IMR-90 (cell line): ENCODE results near the gene SIGLEC6. TPM values are rescaled to one million over a fixed set of nuclear protein-coding genes. Genes with fewer than 3 reads are reported as not detected.

Source experiments
- ATAC-seq: fragments of 200-7000 bp; cut with Tn5 transposase; 2 replicates; pipeline ENCODE4 v1.9.1; 2020; ENCODE audit warnings: low read depth, mild to moderate bottlenecking, moderate library complexity
- BruUV-seq: library from RNA; stranded (reverse); fragments of 400-500 nt; replicated peaks from 2 replicates; lab custom pipeline; 2021; lab: Mats Ljungman, UMichigan
- CTCF ChIA-PET: fragments of 300-600 bp; formaldehyde crosslinking; extraction: SDS; loops from one replicate; lab custom pipeline; 2021; ENCODE audit warnings: antibody characterized with exemption; lab: Yijun Ruan, JAX
- POLR2A ChIA-PET: fragments of 300-600 bp; sonication (Branson Sonifier 250); formaldehyde crosslinking; loops from one replicate; lab custom pipeline; 2022; ENCODE audit warnings: antibody characterized with exemption; ENCODE audit not compliant: unreplicated experiment; lab: Charles Lee
- DNase-seq: peaks from one replicate; pipeline ENCODE4 v3.0.0; 2013
- H2AFZ ChIP-seq: replicated peaks from 2 replicates; pipeline ENCODE3; 2013; ENCODE audit warnings: low read length, mild to moderate bottlenecking; ENCODE audit not compliant: poor library complexity
- H2AK5ac ChIP-seq: 2 replicates; pipeline ENCODE4 v1.6.1; 2013; ENCODE audit warnings: low read depth, low read length, inconsistent platforms
- H2AK9ac ChIP-seq: replicated peaks from 2 replicates; pipeline ENCODE3; 2013; ENCODE audit warnings: mild to moderate bottlenecking, low read depth, low read length, moderate library complexity; ENCODE audit not compliant: poor library complexity
- H2BK120ac ChIP-seq: 2 replicates; pipeline ENCODE4 v1.6.1; 2013; ENCODE audit warnings: low read depth, low read length, inconsistent platforms
- H2BK15ac ChIP-seq: 3 replicates; pipeline ENCODE4 v1.6.1; 2013; ENCODE audit warnings: low read depth, low read length, inconsistent platforms
- H2BK20ac ChIP-seq: 2 replicates; pipeline ENCODE4 v1.6.1; 2013; ENCODE audit warnings: low read depth, mild to moderate bottlenecking, inconsistent platforms, low read length, moderate library complexity
- H2BK5ac ChIP-seq: 2 replicates; pipeline ENCODE4 v1.6.1; 2013; ENCODE audit warnings: mild to moderate bottlenecking, low read depth, low read length, inconsistent platforms; ENCODE audit not compliant: poor library complexity, severe bottlenecking
- H3K14ac ChIP-seq: replicated peaks from 2 replicates; pipeline ENCODE4 v1.6.1; 2013; ENCODE audit warnings: low read depth, low read length, inconsistent platforms
- H3K18ac ChIP-seq: 2 replicates; pipeline ENCODE4 v1.6.1; 2013; ENCODE audit warnings: low read depth, low read length, control low read depth
- H3K23ac ChIP-seq: 2 replicates; pipeline ENCODE4 v1.6.1; 2013; ENCODE audit warnings: low read depth, low read length, inconsistent platforms
- H3K27ac ChIP-seq: 2 replicates; pipeline ENCODE4 v1.5.1; 2013; ENCODE audit warnings: mild to moderate bottlenecking, control low read depth, low read length; ENCODE audit not compliant: insufficient read depth
- H3K27me3 ChIP-seq: 2 replicates; pipeline ENCODE4 v1.6.1; 2013; ENCODE audit warnings: low read length; ENCODE audit not compliant: control insufficient read depth, insufficient read depth
- H3K36me3 ChIP-seq: 2 replicates; pipeline ENCODE4 v1.6.1; 2013; ENCODE audit warnings: low read length, mixed read lengths; ENCODE audit not compliant: control insufficient read depth, insufficient read depth
- H3K4ac ChIP-seq: 2 replicates; pipeline ENCODE4 v1.6.1; 2013; ENCODE audit warnings: low read depth, low read length, inconsistent platforms
- H3K4me1 ChIP-seq: 2 replicates; pipeline ENCODE4 v1.6.1; 2013; ENCODE audit warnings: low read length, mixed read lengths; ENCODE audit not compliant: control insufficient read depth, insufficient read depth
- H3K4me2 ChIP-seq: 2 replicates; pipeline ENCODE4 v1.6.1; 2013; ENCODE audit warnings: low read depth, mild to moderate bottlenecking, control low read depth, low read length, moderate library complexity
- H3K4me3 ChIP-seq: 2 replicates; pipeline ENCODE4 v1.5.1; 2013; ENCODE audit warnings: low read depth, mild to moderate bottlenecking, control low read depth, low read length, moderate library complexity; ENCODE audit not compliant: insufficient read depth
- H3K56ac ChIP-seq: 2 replicates; pipeline ENCODE4 v1.6.1; 2013; ENCODE audit warnings: low read length, inconsistent platforms; ENCODE audit not compliant: insufficient read depth; ENCODE audit errors: extremely low read depth
- H3K79me1 ChIP-seq, 2 experiments: 2 replicates each; pipeline ENCODE4 v1.6.1; 2013; ENCODE audit warnings: low read length in 2 of 2, inconsistent platforms in 1 of 2, low read depth in 1 of 2
- H3K9ac ChIP-seq: 2 replicates; pipeline ENCODE4 v1.6.1; 2013; ENCODE audit warnings: low read depth, low read length, control low read depth
- H3K9me1 ChIP-seq: 2 replicates; pipeline ENCODE4 v1.6.1; 2013; ENCODE audit warnings: low read length, inconsistent platforms; ENCODE audit not compliant: insufficient read depth
- H3K9me3 ChIP-seq: 2 replicates; pipeline ENCODE4 v1.6.1; 2013; ENCODE audit warnings: low read length; ENCODE audit not compliant: control insufficient read depth, insufficient read depth
- H4K20me1 ChIP-seq: 2 replicates; pipeline ENCODE4 v1.6.1; 2013; ENCODE audit warnings: low read length, inconsistent platforms; ENCODE audit not compliant: insufficient read depth
- H4K5ac ChIP-seq: 2 replicates; pipeline ENCODE4 v1.6.1; 2013; ENCODE audit warnings: mild to moderate bottlenecking, low read depth, low read length, control low read depth
- H4K8ac ChIP-seq, 2 experiments: 2 replicates each; pipeline ENCODE4 v1.6.1; 2013; ENCODE audit warnings: low read depth in 2 of 2, low read length in 2 of 2, control low read depth in 1 of 2, inconsistent platforms in 1 of 2
- H4K91ac ChIP-seq: 2 replicates; pipeline ENCODE4 v1.6.1; 2013; ENCODE audit warnings: low read depth, low read length, inconsistent platforms; ENCODE audit not compliant: insufficient read depth
- BHLHE40 ChIP-seq: fragments of 150-350 bp; IDR thresholded peaks from 2 replicates; pipeline ENCODE4 v1.6.1; 2016; ENCODE audit warnings: mild to moderate bottlenecking, low read depth, low read length
- CEBPB ChIP-seq: IDR thresholded peaks from 2 replicates; pipeline ENCODE4 v1.6.1; 2012; ENCODE audit warnings: low read depth, low read length, improper control_type of control experiment
- CHD1 ChIP-seq: IDR thresholded peaks from 2 replicates; pipeline ENCODE4 v1.6.1; 2012; ENCODE audit warnings: low read depth, low read length, improper control_type of control experiment
- FOS ChIP-seq: fragments of 150-350 bp; IDR thresholded peaks from 2 replicates; pipeline ENCODE4 v1.6.1; 2016; ENCODE audit warnings: low read depth, low read length
- MAFK ChIP-seq: IDR thresholded peaks from 2 replicates; pipeline ENCODE4 v1.6.1; 2012; ENCODE audit warnings: low read depth, low read length, improper control_type of control experiment
- MXI1 ChIP-seq: IDR thresholded peaks from 2 replicates; pipeline ENCODE4 v1.6.1; 2012; ENCODE audit warnings: low read depth, mild to moderate bottlenecking, low read length, moderate library complexity, borderline replicate concordance
- NFE2L2 ChIP-seq: fragments of 150-350 bp; IDR thresholded peaks from 2 replicates; pipeline ENCODE4 v1.6.1; 2016; ENCODE audit warnings: low read depth, mild to moderate bottlenecking, low read length
- POLR2A ChIP-seq: IDR thresholded peaks from 2 replicates; pipeline ENCODE4 v1.6.1; 2012; ENCODE audit warnings: mild to moderate bottlenecking, low read depth, low read length
- RAD21 ChIP-seq: IDR thresholded peaks from 2 replicates; pipeline ENCODE4 v1.6.1; 2012; ENCODE audit warnings: low read length, improper control_type of control experiment
- RCOR1 ChIP-seq: IDR thresholded peaks from 2 replicates; pipeline ENCODE4 v1.6.1; 2012; ENCODE audit warnings: mild to moderate bottlenecking, low read length, improper control_type of control experiment; ENCODE audit not compliant: insufficient replicate concordance
- RFX5 ChIP-seq: IDR thresholded peaks from 2 replicates; pipeline ENCODE4 v1.8.0; 2012; ENCODE audit warnings: low read depth, mild to moderate bottlenecking, low read length, moderate library complexity
- USF2 ChIP-seq: fragments of 150-350 bp; IDR thresholded peaks from 2 replicates; pipeline ENCODE4 v1.6.1; 2017; ENCODE audit warnings: mild to moderate bottlenecking, antibody characterized with exemption, low read length, low read depth
- WGBS, 2 experiments: methylation state at CpG; one replicate each; pipeline versions ENCODE4 v1.1.5 to v1.1.7; 2013; ENCODE audit warnings: missing lambda C conversion rate in 2 of 2; ENCODE audit not compliant: insufficient read length in 1 of 2; ENCODE audit errors: extremely low coverage in 2 of 2; 5-methylcytosine and 5-hydroxymethylcytosine counted together
- dilution Hi-C: fragments of 300-500 bp; cut with HindIII; formaldehyde crosslinking; loops from one replicate; pipeline ENCODE4 v1.14.3; 2018; ENCODE audit warnings: low sequenced_read_pairs; ENCODE audit not compliant: unreplicated experiment
- in situ Hi-C: fragments of 300-500 bp; cut with MboI; formaldehyde crosslinking; loops from 3 replicates; pipeline ENCODE4 v1.14.3; 2019; ENCODE audit warnings: low sequenced_read_pairs, inconsistent platforms, mixed read lengths
- intact Hi-C: fragments of 100-400 bp; cut with micrococcal nuclease; formaldehyde crosslinking; loops from 2 replicates; pipeline ENCODE4 v1.10.0; 2022
- polyA plus RNA-seq, 3 experiments: library from polyadenylated mRNA; depleted of rRNA; stranded (reverse); fragments of >200 nt; gene quantifications; 2 replicates each; pipeline ENCODE4 v1.2.3, GENCODE V29; 2012; ENCODE audit warnings: low replicate concordance in 1 of 3
- total RNA-seq: library from RNA; depleted of rRNA; stranded (reverse); fragments of >200 nt; gene quantifications from 2 replicates; pipeline ENCODE4 v1.2.3, GENCODE V29; 2012
- TF ChIP-seq, protein P1 (sequence below): conservative IDR thresholded peaks from 2 replicates; pipeline ENCODE4 v1.5.1; 2012; ENCODE audit warnings: mild to moderate bottlenecking, low read depth, low read length, improper control_type of control experiment
- TF ChIP-seq, protein P2 (sequence below): fragments of 150-350 bp; IDR thresholded peaks from 2 replicates; pipeline ENCODE4 v1.6.1; 2016; ENCODE audit warnings: low read depth, mild to moderate bottlenecking, low read length, moderate library complexity, borderline replicate concordance

Gene SIGLEC6
- total and polyA plus RNA-seq, 2 of the 4 experiments (the other 2 are of a cell fraction), result not detected

DNA sequence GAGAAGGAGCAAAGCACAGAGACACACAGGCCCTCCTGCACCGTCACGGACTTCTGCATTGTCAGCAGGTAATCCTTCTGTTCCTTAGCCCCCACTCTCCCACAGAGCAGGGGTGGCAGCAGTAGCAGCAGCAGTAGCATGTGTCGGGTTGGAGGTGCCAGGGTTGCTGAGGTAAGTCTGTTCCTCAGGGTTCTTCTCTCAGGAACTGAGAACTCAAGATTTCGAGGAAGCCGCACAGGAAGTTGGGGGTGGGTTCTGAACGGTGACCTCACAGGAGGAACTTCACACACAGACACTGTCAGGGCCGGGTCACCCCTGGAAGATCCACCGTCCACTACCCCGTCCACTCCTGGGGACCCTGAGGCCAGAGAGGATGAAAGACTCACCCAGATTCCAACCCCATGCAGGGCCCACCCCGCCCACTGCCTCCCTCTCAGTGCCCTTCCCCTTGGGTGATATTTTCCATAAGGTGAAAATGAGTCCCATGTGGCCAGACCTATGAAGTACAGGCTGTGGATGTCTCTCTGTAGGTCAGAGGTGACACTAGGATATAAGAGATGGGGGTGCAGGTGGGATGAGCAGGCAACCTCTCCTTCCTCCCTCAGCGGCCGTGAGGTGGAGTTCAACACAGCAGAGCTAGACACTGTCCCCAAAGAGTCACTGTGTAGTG, 29.7 kb downstream of the SIGLEC6 start, which contains the start of gene SIGLEC12:
Gene SIGLEC12, minus strand, starts transcription at position 207 of the 670 bp plus-strand sequence. Its CDS starts 67 bp downstream, at position 140.
- Histone ChIP-seq H3K79me1 (no peaks in the 10 kb centered on the region), H4K8ac (no peak within 1 kb of the TSS), H2AK5ac (no peak within 1 kb of the TSS), H3K27me3 (no peaks in the 10 kb centered on the region), H3K18ac (no peak within 1 kb of the TSS), H3K9me3 (peaks cover 6% of the 10 kb centered on the region; the same call in 1 of the 2 replicates), H3K9ac (no peak within 1 kb of the TSS), H3K56ac (no peak within 1 kb of the TSS), H3K4me1 (no peaks in the 10 kb centered on the region), H3K23ac (no peak within 1 kb of the TSS), H4K91ac (no peak within 1 kb of the TSS), H2BK120ac (no peak within 1 kb of the TSS), H2AFZ (no peak within 1 kb of the TSS), H3K9me1 (no peaks in the 10 kb centered on the region), H2BK5ac (no peak within 1 kb of the TSS), H3K4ac (no peak within 1 kb of the TSS), H4K5ac (no peak within 1 kb of the TSS), H3K36me3 (no peaks in the 10 kb centered on the region), H2AK9ac (no peak within 1 kb of the TSS), H2BK15ac (no peak within 1 kb of the TSS), H3K4me2 (no peak within 1 kb of the TSS), H4K20me1 (no peaks in the 10 kb centered on the region), H3K27ac (no peak within 1 kb of the TSS), H3K4me3 (no peak within 1 kb of the TSS), H3K14ac (no peak within 1 kb of the TSS), H2BK20ac (no peak within 1 kb of the TSS)
- ChIA-PET POLR2A (no interaction called here), CTCF (no interaction called here)
- BruUV-seq, result no TSS peak
- no peak for TF ChIP-seq MXI1
- no peak for TF ChIP-seq MAFK
- TF ChIP-seq NFE2L2, result no peak
- TF ChIP-seq RFX5, result no peak
- TF ChIP-seq USF2, result no peak
- no peak for TF ChIP-seq POLR2A
- no peak for TF ChIP-seq RCOR1
- TF ChIP-seq, protein P1, sequence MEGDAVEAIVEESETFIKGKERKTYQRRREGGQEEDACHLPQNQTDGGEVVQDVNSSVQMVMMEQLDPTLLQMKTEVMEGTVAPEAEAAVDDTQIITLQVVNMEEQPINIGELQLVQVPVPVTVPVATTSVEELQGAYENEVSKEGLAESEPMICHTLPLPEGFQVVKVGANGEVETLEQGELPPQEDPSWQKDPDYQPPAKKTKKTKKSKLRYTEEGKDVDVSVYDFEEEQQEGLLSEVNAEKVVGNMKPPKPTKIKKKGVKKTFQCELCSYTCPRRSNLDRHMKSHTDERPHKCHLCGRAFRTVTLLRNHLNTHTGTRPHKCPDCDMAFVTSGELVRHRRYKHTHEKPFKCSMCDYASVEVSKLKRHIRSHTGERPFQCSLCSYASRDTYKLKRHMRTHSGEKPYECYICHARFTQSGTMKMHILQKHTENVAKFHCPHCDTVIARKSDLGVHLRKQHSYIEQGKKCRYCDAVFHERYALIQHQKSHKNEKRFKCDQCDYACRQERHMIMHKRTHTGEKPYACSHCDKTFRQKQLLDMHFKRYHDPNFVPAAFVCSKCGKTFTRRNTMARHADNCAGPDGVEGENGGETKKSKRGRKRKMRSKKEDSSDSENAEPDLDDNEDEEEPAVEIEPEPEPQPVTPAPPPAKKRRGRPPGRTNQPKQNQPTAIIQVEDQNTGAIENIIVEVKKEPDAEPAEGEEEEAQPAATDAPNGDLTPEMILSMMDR, result no peak
- TF ChIP-seq FOS, result no peak
- TF ChIP-seq CEBPB, result no peak
- TF ChIP-seq, protein P2, sequence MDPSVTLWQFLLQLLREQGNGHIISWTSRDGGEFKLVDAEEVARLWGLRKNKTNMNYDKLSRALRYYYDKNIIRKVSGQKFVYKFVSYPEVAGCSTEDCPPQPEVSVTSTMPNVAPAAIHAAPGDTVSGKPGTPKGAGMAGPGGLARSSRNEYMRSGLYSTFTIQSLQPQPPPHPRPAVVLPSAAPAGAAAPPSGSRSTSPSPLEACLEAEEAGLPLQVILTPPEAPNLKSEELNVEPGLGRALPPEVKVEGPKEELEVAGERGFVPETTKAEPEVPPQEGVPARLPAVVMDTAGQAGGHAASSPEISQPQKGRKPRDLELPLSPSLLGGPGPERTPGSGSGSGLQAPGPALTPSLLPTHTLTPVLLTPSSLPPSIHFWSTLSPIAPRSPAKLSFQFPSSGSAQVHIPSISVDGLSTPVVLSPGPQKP, result no peak
- no peak for TF ChIP-seq CHD1
- no peak for TF ChIP-seq BHLHE40
- TF ChIP-seq RAD21, result no peak
- intact Hi-C loops, result no loop called here
- no peak for ATAC-seq
- WGBS, 2 experiments, result no CpG with 5 or more reads among the region's 12 CpGs
- DNase-seq, result no peak
- in situ Hi-C loops, result no loop called here
- dilution Hi-C loops, result no loop called here
